OCI-LY7 (cell line): ENCODE measurements around the gene FBXO44. TPM values are rescaled to one million over a fixed set of nuclear protein-coding genes. Genes with fewer than 3 reads are reported as not detected.

Experiments used
- BruUV-seq: library from RNA; stranded (reverse); fragments of 400-500 nt; replicated peaks from 2 replicates; lab custom pipeline; 2021; lab: Mats Ljungman, UMichigan
- CTCF ChIA-PET: fragments of 300-600 bp; sonication (Branson Sonifier 250); formaldehyde crosslinking; loops from one replicate; lab custom pipeline; 2022; ENCODE audit warnings: antibody characterized with exemption; ENCODE audit not compliant: unreplicated experiment; lab: Charles Lee
- POLR2A ChIA-PET: fragments of 300-600 bp; sonication (Branson Sonifier 250); formaldehyde crosslinking; loops from one replicate; lab custom pipeline; 2022; ENCODE audit warnings: antibody characterized with exemption; lab: Charles Lee
- DNase-seq: peaks from one replicate; pipeline ENCODE4 v3.0.0-alpha.2; 2015; ENCODE audit warnings: low spot score
- H2AFZ ChIP-seq: fragments of 200-600 bp; sonication (generic), shearing (Covaris generic); 2 replicates; pipeline ENCODE4 v1.6.1; 2014; ENCODE audit warnings: mild to moderate bottlenecking, antibody characterized with exemption, low read length, moderate library complexity
- H3K27ac ChIP-seq: fragments of 200-600 bp; sonication (generic); 2 replicates; pipeline ENCODE4 v1.5.1; 2014; ENCODE audit warnings: mixed run types, low read depth, mild to moderate bottlenecking, moderate library complexity, low read length, inconsistent platforms; ENCODE audit not compliant: poor library complexity, severe bottlenecking
- H3K36me3 ChIP-seq: fragments of 200-600 bp; sonication (generic); 2 replicates; pipeline ENCODE4 v1.6.1; 2014; ENCODE audit warnings: mild to moderate bottlenecking, antibody characterized with exemption, low read length, moderate library complexity, mixed read lengths; ENCODE audit not compliant: insufficient read depth
- H3K4me1 ChIP-seq: fragments of 200-600 bp; sonication (generic); 2 replicates; pipeline ENCODE4 v1.5.1; 2014; ENCODE audit warnings: mild to moderate bottlenecking, low read length; ENCODE audit not compliant: insufficient read depth, poor library complexity, severe bottlenecking
- H3K4me2 ChIP-seq: fragments of 200-600 bp; sonication (generic); 2 replicates; pipeline ENCODE4 v1.6.1; 2014; ENCODE audit warnings: mild to moderate bottlenecking, low read length
- H3K4me3 ChIP-seq: fragments of 200-600 bp; sonication (generic); 2 replicates; pipeline ENCODE4 v1.5.1; 2014; ENCODE audit warnings: mild to moderate bottlenecking, low read depth, low read length; ENCODE audit not compliant: poor library complexity, severe bottlenecking
- H3K79me2 ChIP-seq: fragments of 200-600 bp; sonication (generic); 2 replicates; pipeline ENCODE4 v1.6.1; 2016; ENCODE audit warnings: low read depth, mild to moderate bottlenecking, low read length, moderate library complexity, mixed read lengths; ENCODE audit not compliant: insufficient read depth
- H3K9me2 ChIP-seq: fragments of 200-600 bp; sonication (generic); 2 replicates; pipeline ENCODE4 v1.6.1; 2016; ENCODE audit warnings: mild to moderate bottlenecking, low read length, mixed read lengths; ENCODE audit not compliant: insufficient read depth
- H3K9me3 ChIP-seq: fragments of 200-600 bp; sonication (generic); 2 replicates; pipeline ENCODE4 v1.6.1; 2014; ENCODE audit warnings: mild to moderate bottlenecking, mixed run types, low read length, mixed read lengths
- H4K20me1 ChIP-seq: fragments of 200-600 bp; sonication (generic); 2 replicates; pipeline ENCODE4 v1.6.1; 2014; ENCODE audit warnings: mild to moderate bottlenecking, antibody characterized with exemption, low read length, moderate library complexity, mixed read lengths; ENCODE audit not compliant: insufficient read depth
- EZH2phosphoT487 ChIP-seq: fragments of 200-600 bp; sonication (generic); IDR thresholded peaks from 2 replicates; pipeline ENCODE4 v1.6.1; 2018; ENCODE audit warnings: low read depth, borderline replicate concordance, mild to moderate bottlenecking, mixed run types, antibody characterized with exemption, low read length, moderate library complexity, mixed read lengths
- intact Hi-C: fragments of 100-400 bp; cut with micrococcal nuclease; formaldehyde crosslinking; loops from one replicate; pipeline ENCODE4 v1.10.0; 2022; ENCODE audit not compliant: unreplicated experiment
- total RNA-seq, 2 experiments: library from RNA; depleted of rRNA in 1 of 2; stranded (reverse); fragments of >200 nt in 1 of 2; shearing (Covaris generic) in 1 of 2; gene quantifications; 2 replicates each; pipeline ENCODE4 v1.2.3, GENCODE V29; 2014 to 2022
- TF ChIP-seq, protein P1 (sequence below): fragments of 200-600 bp; sonication (generic); conservative IDR thresholded peaks from 2 replicates; pipeline ENCODE4 v1.5.1; 2014; ENCODE audit warnings: mild to moderate bottlenecking, antibody characterized with exemption, low read length, moderate library complexity, mixed read lengths

Gene FBXO44
- total RNA-seq, 2 experiments from 2014 or later = 16.2 to 20.8 TPM

DNA sequence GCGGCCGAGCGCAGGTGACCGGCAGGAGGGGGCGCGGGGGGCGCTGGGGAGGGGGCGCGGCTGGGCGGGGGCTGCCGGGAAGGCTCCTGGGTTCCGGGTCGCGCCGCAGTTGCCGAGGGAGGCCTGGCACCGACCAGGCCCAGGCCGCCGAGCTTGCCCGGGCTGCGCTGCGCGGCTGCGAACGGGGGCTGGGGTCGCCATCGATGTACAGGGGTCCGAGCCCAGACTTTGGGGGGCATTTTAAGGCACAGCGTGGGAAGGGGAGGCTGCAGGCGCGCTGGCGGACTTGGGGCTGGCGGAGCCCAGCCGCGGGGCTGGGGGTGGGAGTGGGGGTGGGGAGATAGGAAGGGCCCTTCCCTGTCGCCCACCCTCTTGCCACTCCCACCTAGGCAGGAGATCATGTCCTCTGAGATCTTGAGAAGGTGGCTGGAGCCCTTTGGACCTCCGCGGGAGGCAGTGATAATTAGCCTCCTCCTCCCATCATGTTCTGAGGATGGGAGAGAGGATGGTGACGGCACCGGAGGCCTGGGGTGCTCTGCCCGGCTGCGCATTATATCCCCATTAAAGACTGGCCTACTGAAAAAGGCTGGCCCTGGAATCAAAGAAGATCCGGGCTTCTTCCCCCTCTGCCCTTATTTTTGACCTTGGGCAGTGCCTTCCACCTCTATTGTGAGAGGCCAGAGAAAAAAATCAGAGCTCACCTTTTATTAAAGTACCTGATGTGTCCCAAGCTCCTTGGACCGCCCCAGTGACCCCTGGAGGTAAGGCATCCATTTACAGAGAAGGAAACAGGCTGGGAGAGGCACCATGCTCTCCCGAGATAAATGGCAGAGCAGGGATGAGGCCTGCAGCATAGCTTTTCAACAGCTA lies 497 bp downstream of the FBXO44 start:
- ChIA-PET POLR2A (interaction anchor here (0.6 to 1.1 kb wide), 3 partner anchors 27 to 1442 kb away, joined by 4 to 6 read pairs (median 5); no protein-coding TSS in a partner anchor), CTCF (no interaction called here)
- no peak for DNase-seq
- Histone ChIP-seq H4K20me1 (no peaks in the 10 kb centered on the region), H3K27ac (no peak overlapping the region), H3K79me2 (no peaks in the 10 kb centered on the region), H2AFZ (0 out of 2 replicates have a peak overlapping the region, but pooled peaks have one; percentile 12), H3K4me3 (peak overlapping the region; percentile 72), H3K4me2 (peak overlapping the region; percentile 85), H3K9me2 (no peaks in the 10 kb centered on the region), H3K4me1 (peaks cover 16% of the 10 kb centered on the region), H3K9me3 (no peaks in the 10 kb centered on the region), H3K36me3 (peaks cover 7% of the 10 kb centered on the region; the same call in 1 of the 2 replicates)
- BruUV-seq = no TSS peak
- intact Hi-C loops = loop anchor here (10.0 kb wide), 1 partner anchor 310 kb away; no protein-coding TSS in a partner anchor
- TF ChIP-seq, protein P1, sequence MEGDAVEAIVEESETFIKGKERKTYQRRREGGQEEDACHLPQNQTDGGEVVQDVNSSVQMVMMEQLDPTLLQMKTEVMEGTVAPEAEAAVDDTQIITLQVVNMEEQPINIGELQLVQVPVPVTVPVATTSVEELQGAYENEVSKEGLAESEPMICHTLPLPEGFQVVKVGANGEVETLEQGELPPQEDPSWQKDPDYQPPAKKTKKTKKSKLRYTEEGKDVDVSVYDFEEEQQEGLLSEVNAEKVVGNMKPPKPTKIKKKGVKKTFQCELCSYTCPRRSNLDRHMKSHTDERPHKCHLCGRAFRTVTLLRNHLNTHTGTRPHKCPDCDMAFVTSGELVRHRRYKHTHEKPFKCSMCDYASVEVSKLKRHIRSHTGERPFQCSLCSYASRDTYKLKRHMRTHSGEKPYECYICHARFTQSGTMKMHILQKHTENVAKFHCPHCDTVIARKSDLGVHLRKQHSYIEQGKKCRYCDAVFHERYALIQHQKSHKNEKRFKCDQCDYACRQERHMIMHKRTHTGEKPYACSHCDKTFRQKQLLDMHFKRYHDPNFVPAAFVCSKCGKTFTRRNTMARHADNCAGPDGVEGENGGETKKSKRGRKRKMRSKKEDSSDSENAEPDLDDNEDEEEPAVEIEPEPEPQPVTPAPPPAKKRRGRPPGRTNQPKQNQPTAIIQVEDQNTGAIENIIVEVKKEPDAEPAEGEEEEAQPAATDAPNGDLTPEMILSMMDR = no peak
- TF ChIP-seq EZH2phosphoT487 = no peak

DNA sequence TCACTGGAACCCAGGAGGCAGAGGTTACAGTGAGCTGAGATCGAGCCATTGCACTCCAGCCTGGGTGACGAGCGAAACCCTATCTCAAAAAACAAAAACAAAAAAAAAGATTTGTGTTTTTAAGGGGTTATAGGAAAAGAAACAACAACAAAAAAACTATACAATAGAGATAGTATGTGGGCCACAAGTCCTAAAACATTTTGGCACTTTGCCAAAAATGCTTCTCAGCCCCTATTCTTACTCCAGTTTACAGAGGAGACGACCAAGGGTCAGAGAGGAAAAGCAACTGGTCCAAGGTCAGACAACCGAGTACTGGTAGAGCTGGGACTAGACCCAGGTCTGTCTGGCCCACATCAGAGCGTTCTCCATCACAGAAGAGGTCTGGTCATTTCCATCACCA lies 3.0 kb downstream of the FBXO44 start:
- Histone ChIP-seq H3K79me2 (no peaks in the 10 kb centered on the region), H3K36me3 (peaks cover 7% of the 10 kb centered on the region; the same call in 1 of the 2 replicates), H3K27ac (no peak overlapping the region), H4K20me1 (no peaks in the 10 kb centered on the region), H3K9me3 (no peaks in the 10 kb centered on the region), H3K9me2 (no peaks in the 10 kb centered on the region), H3K4me2 (no peak overlapping the region), H3K4me3 (no peak overlapping the region), H2AFZ (no peak overlapping the region), H3K4me1 (peaks cover 6% of the 10 kb centered on the region)
- intact Hi-C loops = loop anchor here (10.0 kb wide), 1 partner anchor 307 kb away; no protein-coding TSS in a partner anchor
- no TSS peak for BruUV-seq
- ChIA-PET POLR2A (interaction anchor here (0.7 kb wide), 1 partner anchor 20 kb away, joined by 5 read pairs; no protein-coding TSS in a partner anchor), CTCF (no interaction called here)
- TF ChIP-seq, protein P1 = no peak
- TF ChIP-seq EZH2phosphoT487 = no peak
- DNase-seq = no peak

DNA sequence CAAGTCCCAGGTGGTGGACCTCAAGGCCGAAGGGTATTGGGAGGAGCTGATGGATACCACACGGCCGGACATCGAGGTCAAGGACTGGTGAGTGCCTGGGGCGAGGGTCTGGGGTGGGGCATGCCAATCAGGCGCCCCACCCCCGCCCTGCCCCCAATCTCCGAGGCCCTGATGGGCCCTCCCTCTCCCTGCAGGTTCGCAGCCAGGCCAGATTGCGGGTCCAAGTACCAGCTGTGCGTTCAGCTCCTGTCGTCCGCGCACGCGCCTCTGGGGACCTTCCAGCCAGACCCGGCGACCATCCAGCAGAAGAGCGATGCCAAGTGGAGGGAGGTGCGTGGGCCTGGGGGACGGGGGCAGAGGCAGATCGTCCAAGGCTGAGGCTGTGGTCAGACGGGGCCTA lies 3.9 kb downstream of the FBXO44 start:
- Histone ChIP-seq H3K4me1 (peaks cover 6% of the 10 kb centered on the region), H3K36me3 (peaks cover 7% of the 10 kb centered on the region; the same call in 1 of the 2 replicates), H3K9me2 (no peaks in the 10 kb centered on the region), H2AFZ (no peak overlapping the region), H3K27ac (no peak overlapping the region), H3K9me3 (no peaks in the 10 kb centered on the region), H3K4me3 (no peak overlapping the region), H3K79me2 (no peaks in the 10 kb centered on the region), H4K20me1 (no peaks in the 10 kb centered on the region), H3K4me2 (no peak overlapping the region)
- CTCF ChIA-PET = no interaction called here
- TF ChIP-seq EZH2phosphoT487 = no peak
- TF ChIP-seq, protein P1 = no peak
- intact Hi-C loops = loop anchor here (10.0 kb wide), 1 partner anchor 306 kb away; no protein-coding TSS in a partner anchor
- POLR2A ChIA-PET = interaction anchor here (0.7 kb wide), 1 partner anchor 478 kb away, joined by 3 read pairs; no protein-coding TSS in a partner anchor
- BruUV-seq = no TSS peak
- no peak for DNase-seq
